ENCODE data around the gene CHST2. TPM values are rescaled to one million over a fixed set of nuclear protein-coding genes. Genes with fewer than 3 reads are reported as not detected.

Gene CHST2
- polyA plus RNA-seq, 1 donor (not counting 4 experiments of a cell fraction or from before 2014, with no cell fraction given) = 1.6 TPM

DNA sequence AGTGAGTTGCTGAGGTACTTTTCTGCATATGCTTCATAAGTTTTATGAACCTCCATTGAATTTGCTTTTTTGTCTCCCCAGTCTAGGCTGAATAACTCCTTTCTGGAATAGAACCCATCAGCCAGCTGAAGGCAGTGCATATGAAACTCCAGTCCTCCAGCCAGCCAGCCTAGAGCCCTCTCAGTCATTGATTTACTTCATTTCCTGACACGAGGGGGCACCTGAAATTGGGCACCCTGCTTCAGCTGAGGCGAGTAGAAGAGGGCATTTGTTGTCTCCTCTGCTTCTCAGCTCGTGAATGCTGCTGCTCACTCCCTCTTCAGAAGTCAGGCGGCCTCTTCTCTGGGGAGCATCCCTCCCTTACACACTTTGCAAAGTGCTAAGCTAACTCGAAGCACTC is 32.5 kb downstream of the CHST2 start:
- TF ChIP-seq CTCF (optimal IDR thresholded peaks at IDR 0.05 in 1 of 3, IDR thresholded peaks at IDR 0.05 in 1 of 3, conservative IDR thresholded peaks at IDR 0.05 in 1 of 3; ENCODE audit: extremely low read depth in 1 of 3, insufficient read depth in 2 of 3, low read length in 3 of 3) (no peak), EZH2 (IDR thresholded peaks at IDR 0.05; ENCODE audit: low read length) (no peak)
- no peaks in the 10 kb centered on the region for H4K20me1 ChIP-seq (ENCODE audit: control insufficient read depth, extremely low read depth, insufficient read depth, low read length)
- no peaks in the 10 kb centered on the region for H3K27me3 ChIP-seq (ENCODE audit: control insufficient read depth, extremely low read depth, insufficient read depth, low read length)
- H3K9me3 ChIP-seq (ENCODE audit: control insufficient read depth, low read depth, low read length) = no peaks in the 10 kb centered on the region
- no peaks in the 10 kb centered on the region for H3K79me2 ChIP-seq (ENCODE audit: control insufficient read depth, insufficient read depth, low read length)
- no peak overlapping the region for H3K4me2 ChIP-seq (ENCODE audit: control insufficient read depth, extremely low read depth, insufficient read depth, low read depth, low read length)
- no peak for FAIRE-seq
- no peak overlapping the region for H3K9ac ChIP-seq (ENCODE audit: control insufficient read depth, extremely low read depth, insufficient read depth, low read length)
- H3K9me1 ChIP-seq (ENCODE audit: control insufficient read depth, extremely low read depth, insufficient read depth, low read length) = no peaks in the 10 kb centered on the region
- H3K4me3 ChIP-seq (ENCODE audit: control insufficient read depth in 2 of 3, extremely low read depth in 1 of 3, insufficient read depth in 2 of 3, low read depth in 1 of 3, low read length in 3 of 3) = no peak overlapping the region
- H2AFZ ChIP-seq (ENCODE audit: control insufficient read depth, low read length) = no peak overlapping the region
- DNase-seq (ENCODE audit: low read depth, low spot score) = no peak
- H3K36me3 ChIP-seq (ENCODE audit: control insufficient read depth in 2 of 2, extremely low read depth in 1 of 2, insufficient read depth in 2 of 2, low read length in 2 of 2) = no peaks in the 10 kb centered on the region
- no peak overlapping the region for H3K27ac ChIP-seq (ENCODE audit: control insufficient read depth, insufficient read depth, low read length)
- H3K4me1 ChIP-seq (ENCODE audit: control insufficient read depth, extremely low read depth, insufficient read depth, low read length) = no peaks in the 10 kb centered on the region
- dilution Hi-C loops (cut with MboI; ENCODE audit: extremely low pct_ligation_motif_present, low sequenced_read_pairs) = no loop called here

GRCh38 chr3:143155756-143156155 is 36.2 kb downstream of the CHST2 start:
- no peaks in the 10 kb centered on the region for H3K9me3 ChIP-seq (ENCODE audit: control insufficient read depth, low read depth, low read length)
- FAIRE-seq = no peak
- H3K79me2 ChIP-seq (ENCODE audit: control insufficient read depth, insufficient read depth, low read length) = no peaks in the 10 kb centered on the region
- DNase-seq (ENCODE audit: low read depth, low spot score) = no peak
- no peaks in the 10 kb centered on the region for H3K27me3 ChIP-seq (ENCODE audit: control insufficient read depth, extremely low read depth, insufficient read depth, low read length)
- TF ChIP-seq EZH2 (IDR thresholded peaks at IDR 0.05; ENCODE audit: low read length) = no peak
- no peak for TF ChIP-seq CTCF (optimal IDR thresholded peaks at IDR 0.05 in 1 of 3, IDR thresholded peaks at IDR 0.05 in 1 of 3, conservative IDR thresholded peaks at IDR 0.05 in 1 of 3; ENCODE audit: extremely low read depth in 1 of 3, insufficient read depth in 2 of 3, low read length in 3 of 3)
- no peak overlapping the region for H3K4me3 ChIP-seq (ENCODE audit: control insufficient read depth in 2 of 3, extremely low read depth in 1 of 3, insufficient read depth in 2 of 3, low read depth in 1 of 3, low read length in 3 of 3)
- no peaks in the 10 kb centered on the region for H4K20me1 ChIP-seq (ENCODE audit: control insufficient read depth, extremely low read depth, insufficient read depth, low read length)
- H3K4me1 ChIP-seq (ENCODE audit: control insufficient read depth, extremely low read depth, insufficient read depth, low read length) = peaks cover 7% of the 10 kb centered on the region
- H3K4me2 ChIP-seq (ENCODE audit: control insufficient read depth, extremely low read depth, insufficient read depth, low read depth, low read length) = no peak overlapping the region
- no peaks in the 10 kb centered on the region for H3K9me1 ChIP-seq (ENCODE audit: control insufficient read depth, extremely low read depth, insufficient read depth, low read length)
- no peak overlapping the region for H3K9ac ChIP-seq (ENCODE audit: control insufficient read depth, extremely low read depth, insufficient read depth, low read length)
- H2AFZ ChIP-seq (ENCODE audit: control insufficient read depth, low read length) = no peak overlapping the region
- dilution Hi-C loops (cut with MboI; ENCODE audit: extremely low pct_ligation_motif_present, low sequenced_read_pairs) = no loop called here
- H3K27ac ChIP-seq (ENCODE audit: control insufficient read depth, insufficient read depth, low read length) = no peak overlapping the region
- no peaks in the 10 kb centered on the region for H3K36me3 ChIP-seq (ENCODE audit: control insufficient read depth in 2 of 2, extremely low read depth in 1 of 2, insufficient read depth in 2 of 2, low read length in 2 of 2)
